Motor neuron (in vitro differentiated cells): ENCODE data around the gene TMEM94. TPM values are rescaled to one million over a fixed set of nuclear protein-coding genes. Genes with fewer than 3 reads are reported as not detected.
A peak's percentile ranks its signal among the peaks of the same experiment; 100 is the strongest.
"Not testable (repeated sequence)": the region's sequence is repeated elsewhere in the genome, so short reads cannot be mapped to it uniquely, and the experiment has no call there.

Experiments used
- ATAC-seq, 8 experiments: fragments of 200-7000 bp; cut with Tn5 transposase; replicated peaks in 6 of 8; 2 replicates each; pipeline ENCODE4 v1.8.0; 2021; ENCODE audit warnings: mild to moderate bottlenecking in 8 of 8, moderate library complexity in 8 of 8
- H3K27ac ChIP-seq, 2 donors: fragments of 250-450 bp; sonication (Bioruptor Pico); 2 replicates each; pipeline ENCODE4 v1.9.0; 2021; ENCODE audit warnings: antibody characterized with exemption in 2 of 2, mild to moderate bottlenecking in 2 of 2, moderate library complexity in 1 of 2
- H3K4me1 ChIP-seq, 2 donors: fragments of 250-450 bp; sonication (Bioruptor Pico); replicated peaks in 1 of 2; 2 replicates each; pipeline ENCODE4 v1.6.1; 2021; ENCODE audit warnings: antibody characterized with exemption in 2 of 2, mild to moderate bottlenecking in 2 of 2, moderate library complexity in 1 of 2
- H3K4me3 ChIP-seq, 5 donors: fragments of 250-450 bp; sonication (Bioruptor Pico); 2 replicates each; pipeline ENCODE4 v1.9.0; 2021; ENCODE audit warnings: antibody characterized with exemption in 5 of 5, mild to moderate bottlenecking in 5 of 5, moderate library complexity in 4 of 5
- WGBS, 10 experiments: fragments of 450-650 bp; shearing (Covaris generic); methylation state at CpG; one replicate each; pipeline ENCODE4 v1.0.0; 2022; 5-methylcytosine and 5-hydroxymethylcytosine counted together
- in situ Hi-C, 9 experiments: fragments of 400-800 bp; cut with MboI; loops; one replicate each; pipeline ENCODE4 v1.15.0; 2021; ENCODE audit warnings: low sequenced_read_pairs in 9 of 9, low pct_unique_long_range_greater_than_20kb in 2 of 9; ENCODE audit not compliant: unreplicated experiment in 9 of 9
- total RNA-seq, 8 experiments: library from RNA; unstranded; fragments of 300-600 nt; gene quantifications; 2 replicates each; pipeline versions ENCODE4 v1.2.3 to v1.2.4, GENCODE V29; 2022

TMEM94 gene
- total RNA-seq, 8 experiments from 2014 or later, result 19.3 to 92.7 (median 56.1) TPM

DNA sequence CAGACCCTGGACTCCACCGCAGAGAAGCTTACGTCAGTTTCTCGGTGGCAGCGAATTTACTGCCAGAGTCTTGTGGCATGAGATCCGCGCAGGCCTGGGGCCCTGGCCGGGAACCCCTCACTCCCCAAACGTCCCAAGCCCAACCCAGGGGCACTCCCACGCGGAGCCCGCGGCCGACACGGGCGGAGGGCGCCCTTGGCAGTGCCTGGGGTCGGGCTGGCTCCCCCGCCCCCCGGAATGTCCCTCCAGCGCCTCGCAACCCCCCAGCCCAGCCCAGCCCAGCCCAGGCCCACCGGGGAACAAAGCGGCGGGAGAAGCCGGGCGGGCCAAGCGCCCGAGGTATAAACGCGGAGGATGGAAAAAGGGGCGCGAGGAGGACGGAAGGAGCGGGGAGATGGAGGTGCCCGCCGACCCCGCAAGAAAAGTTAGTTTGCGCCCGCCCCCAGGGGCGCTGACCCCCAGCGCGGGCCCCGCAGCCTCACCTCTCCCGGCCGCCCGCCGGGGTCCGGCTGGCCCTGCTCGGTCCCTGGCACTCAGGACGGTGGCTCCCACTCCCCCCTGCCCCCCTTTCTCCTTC lies 58.6 kb downstream of the TMEM94 start:
- peak in 6 of 8 experiments; percentile 0 to 4 (median 2) for ATAC-seq
- peak overlapping the region; percentile 16 to 26 for H3K27ac ChIP-seq
- WGBS, 10 experiments, result 0% methylated on average over 4 of the region's 50 CpGs; no CpG with 5 or more reads in 9 of the 10 experiments
- H3K4me1 ChIP-seq, result peaks cover 13 to 27% of the 10 kb centered on the region in 2 donors
- H3K4me3 ChIP-seq, result peak overlapping the region; percentile 54 to 99 (median 89)
- in situ Hi-C loops, result no loop called here

DNA sequence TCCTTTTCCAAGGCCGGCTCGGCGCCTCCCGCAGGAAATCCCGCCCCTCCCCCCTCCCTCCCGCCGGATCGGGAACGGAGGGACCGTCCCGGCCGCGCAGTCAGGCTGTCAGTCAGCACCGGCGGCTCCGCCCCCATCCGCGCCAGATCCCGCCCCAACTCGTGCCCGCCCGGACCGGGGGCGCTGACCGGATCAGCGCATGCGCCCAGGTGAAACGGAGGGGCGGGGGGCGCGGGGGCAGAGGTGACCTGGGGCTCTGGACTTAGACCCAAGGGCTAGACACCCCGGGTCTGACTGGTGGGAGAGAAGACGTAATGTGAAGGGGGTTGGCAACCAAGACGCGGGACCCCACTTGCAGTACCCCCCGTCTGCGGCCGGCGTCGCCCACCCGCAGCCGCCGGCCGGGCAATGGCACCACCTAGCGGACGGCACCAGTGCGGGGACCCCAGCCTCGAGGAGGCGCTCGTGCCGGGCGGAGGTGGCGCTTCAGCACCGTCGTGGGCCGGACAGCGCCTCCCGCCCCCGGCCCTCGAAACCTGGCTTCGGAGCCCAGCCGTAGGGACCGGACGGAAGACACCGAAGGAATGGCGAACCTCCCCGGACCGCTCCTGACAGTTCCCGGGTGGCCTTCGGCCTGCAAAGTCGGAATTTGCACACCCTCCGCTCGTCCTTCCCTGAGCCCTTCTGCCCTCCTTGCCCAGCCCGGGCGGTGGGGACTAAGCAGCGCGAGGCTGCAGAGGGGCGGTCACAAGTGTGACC lies 59.2 kb downstream of the TMEM94 start, which contains the start of gene CASKIN2:
CASKIN2 (minus strand) TSS at position 42 of the 759 bp plus-strand sequence. CDS start 1,733 bp downstream, outside the sequence.
- Histone ChIP-seq H3K27ac (peak within 1 kb of the TSS; percentile 20 to 61), H3K4me1 (peaks cover 13 to 27% of the 10 kb centered on the region in 2 donors), H3K4me3 (peak within 1 kb of the TSS; percentile 54 to 99 (median 89))
- 0 to 3% (median 0%) methylated on average over 4 to 7 of the region's 78 CpGs; no CpG with 5 or more reads in 7 of the 10 experiments for WGBS, 10 experiments
- in situ Hi-C loops, result no loop called here
- ATAC-seq, result peak; percentile 57 to 78 (median 72)

- Histone ChIP-seq H3K27ac (peak within 1 kb of the TSS; percentile 37 to 61), H3K4me3 (peak within 1 kb of the TSS; percentile 54 to 99 (median 89)), H3K4me1 (peaks cover 13 to 27% of the 10 kb centered on the region in 2 donors)
- WGBS, 10 experiments, result no CpG with 5 or more reads among the region's 45 CpGs
- in situ Hi-C loops, result no loop called here
- ATAC-seq, result peak; percentile 77 to 83 (median 80)
Observed at GRCh38 chr17:75516255-75516618, 59.8 kb downstream of the TMEM94 start, which contains the start of gene TSEN54. Gene TSEN54 (plus strand): TSS chr17:75516528. CDS start chr17:75516561, 33 bp downstream.

DNA sequence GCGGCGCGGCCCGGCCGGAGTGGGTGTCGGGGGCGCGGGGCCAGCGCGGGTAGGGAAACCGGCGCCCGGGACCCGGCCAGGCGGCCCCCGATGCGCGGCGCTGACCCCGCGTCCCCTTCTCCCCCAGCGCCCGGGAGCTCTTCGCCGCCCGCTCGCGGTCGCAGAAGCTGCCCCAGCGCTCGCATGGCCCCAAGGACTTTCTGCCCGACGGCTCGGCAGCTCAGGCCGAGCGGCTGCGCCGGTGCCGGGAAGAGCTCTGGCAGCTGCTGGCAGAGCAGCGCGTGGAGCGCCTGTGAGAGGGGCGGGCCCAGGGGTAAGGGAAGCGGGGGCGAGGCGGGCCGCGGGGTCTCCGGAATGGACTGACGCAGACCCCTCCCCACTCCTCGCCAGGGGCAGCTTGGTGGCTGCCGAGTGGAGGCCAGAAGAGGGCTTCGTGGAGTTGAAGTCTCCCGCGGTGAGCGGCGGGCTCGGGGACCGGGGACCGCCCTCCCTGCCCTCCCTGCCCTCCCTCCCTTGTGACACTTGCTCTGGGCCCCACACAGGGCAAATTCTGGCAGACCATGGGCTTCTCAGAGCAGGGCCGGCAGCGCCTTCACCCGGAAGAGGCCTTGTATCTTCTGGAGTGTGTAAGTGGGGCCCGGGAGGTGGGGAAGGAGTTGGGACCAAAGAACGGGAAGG lies 60.3 kb downstream of the TMEM94 start:
- ATAC-seq, result peak; percentile 8 to 36 (median 24)
- Histone ChIP-seq H3K27ac (peak overlapping the region; percentile 1 to 37), H3K4me1 (peaks cover 13 to 22% of the 10 kb centered on the region in 2 donors), H3K4me3 (peak overlapping the region; percentile 54 to 99 (median 89))
- 0% methylated on average over 1 to 4 of the region's 65 CpGs; no CpG with 5 or more reads in 7 of the 10 experiments for WGBS, 10 experiments
- in situ Hi-C loops, result no loop called here

GRCh38 chr17:75517297-75517865 lies 60.9 kb downstream of the TMEM94 start:
- peak overlapping the region; percentile 54 to 99 (median 89) for H3K4me3 ChIP-seq
- peaks cover 13 to 16% of the 10 kb centered on the region in 2 donors for H3K4me1 ChIP-seq
- WGBS, 10 experiments, result 0 to 100% (median 56%) methylated on average over 1 to 5 of the region's 10 CpGs; no CpG with 5 or more reads in 5 of the 10 experiments
- H3K27ac ChIP-seq, result no peak overlapping the region
- in situ Hi-C loops, result no loop called here
- no peak for ATAC-seq

GRCh38 chr17:75518201-75518600 lies 61.8 kb downstream of the TMEM94 start:
- ATAC-seq, result no peak
- no peak overlapping the region for H3K27ac ChIP-seq
- in situ Hi-C loops, result no loop called here
- H3K4me1 ChIP-seq, result peaks cover 12 to 13% of the 10 kb centered on the region in 2 donors
- no peak overlapping the region for H3K4me3 ChIP-seq
- 80 to 100% (median 90%) methylated on average over 1 to 3 of the region's 3 CpGs; no CpG with 5 or more reads in 3 of the 10 experiments for WGBS, 10 experiments

DNA sequence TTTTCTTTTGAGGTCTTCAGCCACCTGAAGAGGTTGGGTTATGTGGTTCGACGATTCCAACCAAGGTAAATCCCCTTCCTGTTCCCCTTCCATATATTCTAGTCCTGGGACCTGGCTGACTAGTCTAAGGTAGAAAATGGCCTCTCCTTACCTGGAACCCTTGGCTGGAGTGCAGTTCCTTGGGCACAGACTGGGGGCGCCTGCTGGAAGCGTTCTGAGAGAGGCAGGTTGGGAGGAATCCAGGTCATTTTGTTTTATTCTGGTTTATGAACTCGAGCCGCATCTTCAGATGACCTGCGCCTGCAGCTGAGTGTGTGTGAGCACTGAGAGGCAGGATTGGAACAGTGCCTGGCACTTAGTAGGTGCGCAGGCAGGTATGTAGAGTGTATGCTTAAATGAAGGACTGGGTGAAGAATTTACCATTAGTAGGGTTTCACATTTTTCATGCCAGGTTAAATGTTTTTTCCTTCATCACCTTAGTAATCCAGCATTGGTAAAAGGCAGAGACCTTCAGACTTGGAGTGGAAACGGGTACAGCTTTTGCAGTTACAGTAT lies 62.6 kb downstream of the TMEM94 start:
- ATAC-seq, result no peak
- Histone ChIP-seq H3K27ac (no peak overlapping the region), H3K4me3 (no peak overlapping the region), H3K4me1 (peaks cover 7 to 8% of the 10 kb centered on the region in 2 donors)
- in situ Hi-C loops, result no loop called here
- WGBS, 10 experiments, result 89 to 100% (median 97%) methylated on average over 1 to 8 of the region's 9 CpGs; no CpG with 5 or more reads in 2 of the 10 experiments

GRCh38 chr17:75520413-75520812 lies 64.0 kb downstream of the TMEM94 start:
- H3K27ac ChIP-seq, H3K4me3 ChIP-seq, in situ Hi-C loops, ATAC-seq: not testable (repeated sequence)
- WGBS, 10 experiments, result 85 to 100% (median 98%) methylated on average over 1 to 7 of the region's 8 CpGs; no CpG with 5 or more reads in 3 of the 10 experiments
- H3K4me1 ChIP-seq, result peaks cover 4 to 10% of the 10 kb centered on the region in 2 donors

DNA sequence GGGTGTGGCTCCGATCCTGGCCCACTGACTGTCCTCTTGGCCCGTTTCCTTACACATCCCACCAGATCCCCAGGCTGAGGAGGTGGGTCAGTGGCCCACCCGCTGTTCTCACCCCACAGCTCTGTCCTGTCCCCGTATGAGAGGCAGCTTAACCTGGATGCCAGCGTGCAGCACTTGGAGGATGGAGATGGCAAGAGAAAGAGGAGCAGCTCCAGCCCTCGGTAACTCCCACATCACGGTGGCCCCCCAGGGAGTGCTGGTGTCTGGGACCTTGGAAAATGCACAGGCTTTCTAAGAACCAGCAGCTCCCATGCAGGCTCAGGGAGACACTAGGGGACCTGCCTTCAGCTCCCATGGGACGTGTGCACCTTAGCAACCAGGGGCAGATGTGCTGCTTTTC lies 64.9 kb downstream of the TMEM94 start:
- 78 to 94% (median 84%) methylated on average over 1 to 8 of the region's 8 CpGs; no CpG with 5 or more reads in 6 of the 10 experiments for WGBS, 10 experiments
- Histone ChIP-seq H3K27ac (no peak overlapping the region), H3K4me1 (peaks cover 4 to 10% of the 10 kb centered on the region in 2 donors), H3K4me3 (no peak overlapping the region)
- in situ Hi-C loops, result no loop called here
- ATAC-seq, result no peak

GRCh38 chr17:75521951-75522727 lies 65.7 kb downstream of the TMEM94 start:
- H3K4me1 ChIP-seq, result peaks cover 4 to 10% of the 10 kb centered on the region in 2 donors
- in situ Hi-C loops, result no loop called here
- WGBS, 10 experiments, result 82 to 100% (median 98%) methylated on average over 1 to 15 of the region's 33 CpGs; no CpG with 5 or more reads in 6 of the 10 experiments
- no peak overlapping the region for H3K4me3 ChIP-seq
- no peak for ATAC-seq
- no peak overlapping the region for H3K27ac ChIP-seq

- ATAC-seq, result no peak
- 60 to 100% (median 94%) methylated on average over 1 to 2 of the region's 7 CpGs; no CpG with 5 or more reads in 6 of the 10 experiments for whole genome bisulfite sequencing, 10 experiments
- H3K4me1 ChIP-seq, result peaks cover 0 to 5% of the 10 kb centered on the region in 2 donors
- H3K4me3 ChIP-seq, result no peak overlapping the region
- in situ Hi-C loops, result no loop called here
- no peak overlapping the region for H3K27ac ChIP-seq
Observed at GRCh38 chr17:75523647-75524046, 67.2 kb downstream of the TMEM94 start.
